Endothelial cell of umbilical vein (primary cell): Measurements from ENCODE around the gene PPP2R2D. TPM values are rescaled to one million over a fixed set of nuclear protein-coding genes. Genes with fewer than 3 reads are reported as not detected.

Experiments used
- BruUV-seq: library from RNA; stranded (reverse); fragments of 400-500 nt; replicated peaks from 2 replicates; lab custom pipeline; 2021; lab: Mats Ljungman, UMichigan
- CTCF ChIA-PET: fragments of 300-600, 350-600 bp; sonication (Branson Sonifier 250); formaldehyde crosslinking; loops from one replicate; lab custom pipeline; 2021; ENCODE audit warnings: antibody characterized with exemption, inconsistent platforms; lab: Charles Lee
- POLR2A ChIA-PET: fragments of 300-600, 350-600 bp; sonication (Branson Sonifier 250); formaldehyde crosslinking; loops from one replicate; lab custom pipeline; 2021; ENCODE audit warnings: antibody characterized with exemption, inconsistent platforms; lab: Charles Lee
- DNase-seq: peaks from one replicate; pipeline ENCODE4 v3.0.0-alpha.2; 2011; ENCODE audit warnings: low read depth, low spot score
- FAIRE-seq: peaks from 2 replicates; lab custom pipeline; 2011; peaks lifted over from hg19 to GRCh38; lab: Jason Lieb, UNC
- H2AFZ ChIP-seq: 2 replicates; pipeline ENCODE4 v1.6.0; 2012; ENCODE audit warnings: low read depth, low read length, control low read depth, inconsistent platforms
- H3K27ac ChIP-seq: 2 replicates; pipeline ENCODE4 v1.5.1; 2011; ENCODE audit warnings: low read depth, mild to moderate bottlenecking, control low read depth, low read length, moderate library complexity; ENCODE audit not compliant: insufficient read depth
- H3K27me3 ChIP-seq, 2 experiments: 2 replicates each; pipeline versions ENCODE4 v1.6.0 to v1.6.1; 2011; ENCODE audit warnings: low read length in 2 of 2, mixed read lengths in 1 of 2; ENCODE audit not compliant: control insufficient read depth in 2 of 2, insufficient read depth in 2 of 2
- H3K36me3 ChIP-seq, 2 experiments: 2 replicates in 1 of 2; 3 replicates in 1 of 2; pipeline ENCODE4 v1.5.1; 2011; ENCODE audit warnings: low read length in 2 of 2, mild to moderate bottlenecking in 1 of 2, moderate library complexity in 1 of 2; ENCODE audit not compliant: control insufficient read depth in 2 of 2, insufficient read depth in 2 of 2; ENCODE audit errors: extremely low read depth in 1 of 2
- H3K4me1 ChIP-seq: 3 replicates; pipeline ENCODE4 v1.5.1; 2011; ENCODE audit warnings: mild to moderate bottlenecking, low read length; ENCODE audit not compliant: control insufficient read depth, insufficient read depth; ENCODE audit errors: extremely low read depth
- H3K4me2 ChIP-seq: 2 replicates; pipeline ENCODE4 v1.6.1; 2011; ENCODE audit warnings: low read length, control low read depth, mixed read lengths; ENCODE audit not compliant: insufficient read depth
- H3K4me3 ChIP-seq, 3 experiments: fragments of 200-600 bp in 1 of 3; sonication (generic), shearing (Covaris generic) in 1 of 3; replicated peaks in 1 of 3; 2 replicates each; pipeline ENCODE4 v1.5.1; 2011 to 2016; ENCODE audit warnings: control low read depth in 3 of 3, low read length in 3 of 3, mild to moderate bottlenecking in 2 of 3, inconsistent platforms in 1 of 3, low read depth in 1 of 3, moderate library complexity in 1 of 3; ENCODE audit not compliant: insufficient read depth in 1 of 3
- H3K79me2 ChIP-seq: 2 replicates; pipeline ENCODE4 v1.6.0; 2012; ENCODE audit warnings: low read length, inconsistent platforms; ENCODE audit not compliant: control insufficient read depth, insufficient read depth
- H3K9ac ChIP-seq: replicated peaks from 2 replicates; pipeline ENCODE3; 2011; ENCODE audit warnings: low read length, control low read depth; ENCODE audit not compliant: insufficient read depth; ENCODE audit errors: extremely low read depth
- H3K9me1 ChIP-seq: replicated peaks from 3 replicates; pipeline ENCODE4 v1.6.0; 2011; ENCODE audit warnings: mild to moderate bottlenecking, low read length; ENCODE audit not compliant: control insufficient read depth, insufficient read depth; ENCODE audit errors: extremely low read depth
- H3K9me3 ChIP-seq: replicated peaks from 2 replicates; pipeline ENCODE4 v1.5.1; 2012; ENCODE audit warnings: low read length, inconsistent platforms; ENCODE audit not compliant: control insufficient read depth, insufficient read depth
- H4K20me1 ChIP-seq: replicated peaks from 2 replicates; pipeline ENCODE3; 2011; ENCODE audit warnings: mild to moderate bottlenecking, low read length; ENCODE audit not compliant: control insufficient read depth, insufficient read depth; ENCODE audit errors: extremely low read depth
- CTCF ChIP-seq, 2 donors: IDR thresholded peaks; 1 replicate in 1 of 2; 2 replicates in 1 of 2; pipeline ENCODE4 v1.5.1; 2011; ENCODE audit warnings: low read length in 2 of 2, mild to moderate bottlenecking in 2 of 2, moderate library complexity in 2 of 2, control low read depth in 1 of 2, inconsistent platforms in 1 of 2, low read depth in 1 of 2; ENCODE audit not compliant: insufficient read depth in 1 of 2; ENCODE audit errors: extremely low read depth in 1 of 2
- EZH2 ChIP-seq: IDR thresholded peaks from 2 replicates; pipeline ENCODE4 v1.6.1; 2012; ENCODE audit warnings: borderline replicate concordance, low read depth, mild to moderate bottlenecking, moderate library complexity, low read length, inconsistent platforms; ENCODE audit not compliant: severe bottlenecking
- FOS ChIP-seq: IDR thresholded peaks from 2 replicates; pipeline ENCODE4 v1.6.1; 2011; ENCODE audit warnings: mild to moderate bottlenecking, low read length, moderate library complexity, borderline replicate concordance; ENCODE audit not compliant: insufficient read depth
- GATA2 ChIP-seq: IDR thresholded peaks from 2 replicates; pipeline ENCODE4 v1.7.0; 2011; ENCODE audit warnings: low read depth, mild to moderate bottlenecking, moderate library complexity, mixed read lengths, low read length; ENCODE audit not compliant: insufficient read length, insufficient read depth
- JUN ChIP-seq: IDR thresholded peaks from 2 replicates; pipeline ENCODE4 v1.6.1; 2011; ENCODE audit warnings: borderline replicate concordance, low read depth; ENCODE audit not compliant: insufficient read length, insufficient read depth
- MAX ChIP-seq: IDR thresholded peaks from 2 replicates; pipeline ENCODE4 v1.6.1; 2011; ENCODE audit not compliant: insufficient read depth, insufficient read length
- MYC ChIP-seq: IDR thresholded peaks from one replicate; pipeline ENCODE4 v1.6.1; 2011; ENCODE audit warnings: mild to moderate bottlenecking, low read depth, low read length
- POLR2A ChIP-seq: IDR thresholded peaks from 2 replicates; pipeline ENCODE4 v1.6.1; 2012; ENCODE audit warnings: low read depth, mild to moderate bottlenecking, control low read depth, low read length
- POLR2AphosphoS5 ChIP-seq: IDR thresholded peaks from 2 replicates; pipeline ENCODE4 v1.6.1; 2012; ENCODE audit warnings: low read depth, mild to moderate bottlenecking, control low read depth, low read length, moderate library complexity; ENCODE audit not compliant: insufficient read depth
- dilution Hi-C: fragments of 300-500 bp; cut with MboI; formaldehyde crosslinking; loops from one replicate; pipeline ENCODE4 v1.15.0; 2019; ENCODE audit warnings: low sequenced_read_pairs; ENCODE audit not compliant: extremely low pct_ligation_motif_present
- intact Hi-C: fragments of 100-400 bp; cut with micrococcal nuclease; formaldehyde crosslinking; loops from one replicate; pipeline ENCODE4 v1.10.0; 2022
- polyA plus RNA-seq, 4 experiments: library from polyadenylated mRNA; depleted of rRNA in 3 of 4; stranded (reverse) in 3 of 4; unstranded in 1 of 4; fragments of >200 nt; gene quantifications; 2 replicates each; pipeline versions ENCODE4 v1.2.1 to v1.2.3, GENCODE V29; 2011 to 2012; ENCODE audit warnings: missing spikeins in 1 of 4
- total RNA-seq: library from RNA; stranded (reverse); gene quantifications from 2 replicates; pipeline ENCODE4 v1.2.3, GENCODE V29; 2021

PPP2R2D gene
- total and polyA plus RNA-seq, 2 donors (not counting 3 experiments of a cell fraction or from before 2014, with no cell fraction given) = 29.9 to 36.3 TPM

GRCh38 chr10:131907679-131908078 lies 6.9 kb downstream of the PPP2R2D start:
- intact Hi-C loops = no loop called here
- no peak for FAIRE-seq
- Histone ChIP-seq H3K9me1 (no peaks in the 10 kb centered on the region), H3K4me1 (peaks cover 9% of the 10 kb centered on the region), H3K27ac (no peak overlapping the region), H3K9ac (no peak overlapping the region), H3K4me3 (no peak overlapping the region), H2AFZ (no peak overlapping the region), H3K4me2 (no peak overlapping the region), H3K27me3 (no peaks in the 10 kb centered on the region), H3K79me2 (peaks cover 95% of the 10 kb centered on the region), H3K9me3 (no peaks in the 10 kb centered on the region), H3K36me3 (peaks cover 3 to 12% of the 10 kb centered on the region in 2 experiments), H4K20me1 (peaks cover 2% of the 10 kb centered on the region)
- ChIA-PET POLR2A (no interaction called here), CTCF (interaction anchor here (2.3 kb wide), 1 partner anchor 115 kb away, joined by 10 read pairs; no protein-coding TSS in a partner anchor)
- TF ChIP-seq POLR2A (no peak), FOS (no peak), MYC (no peak), POLR2AphosphoS5 (no peak), GATA2 (no peak), JUN (no peak), CTCF (IDR thresholded peaks at IDR 0.05; ENCODE audit: extremely low read depth in 1 of 2, insufficient read depth in 1 of 2, low read depth in 1 of 2, low read length in 2 of 2) (no peak), EZH2 (no peak), MAX (no peak)
- dilution Hi-C loops = no loop called here
- no TSS peak for BruUV-seq
- no peak for DNase-seq
